ENCODE data around the gene SPCS1.

- no peak for TF ChIP-seq CTCF (IDR thresholded peaks at IDR 0.05 in 2 of 3, conservative IDR thresholded peaks at IDR 0.05 in 1 of 3; ENCODE audit: borderline replicate concordance in 1 of 3, insufficient read depth in 1 of 3, low read depth in 2 of 3, low read length in 2 of 3)
- no peak for TF ChIP-seq EZH2 (IDR thresholded peaks at IDR 0.05)
- no peak for TF ChIP-seq POLR2A (IDR thresholded peaks at IDR 0.05; ENCODE audit: borderline replicate concordance, extremely low read depth, insufficient read depth, insufficient read length)
- no peak for TF ChIP-seq ZBTB33 (IDR thresholded peaks at IDR 0.05; ENCODE audit: extremely low read depth, insufficient replicate concordance, low read length)
- no peak for TF ChIP-seq CEBPB (IDR thresholded peaks at IDR 0.05; ENCODE audit: low read depth)
- no peak for TF ChIP-seq EZH2phosphoT487 (IDR thresholded peaks at IDR 0.05; ENCODE audit: borderline replicate concordance)
- no peak for TF ChIP-seq SRF (IDR thresholded peaks at IDR 0.05; ENCODE audit: low read depth)
- no peak for TF ChIP-seq TCF7L2 (IDR thresholded peaks at IDR 0.05; ENCODE audit: borderline replicate concordance, extremely low read depth, insufficient read depth, insufficient read length)
- TF ChIP-seq YY1 (IDR thresholded peaks at IDR 0.05; ENCODE audit: extremely low read depth, insufficient replicate concordance, low read depth, low read length) = no peak
- no peak for TF ChIP-seq RAD21 (IDR thresholded peaks at IDR 0.05; ENCODE audit: low read depth)
- no peak for TF ChIP-seq EGR1 (IDR thresholded peaks at IDR 0.05; ENCODE audit: low read depth)
Measured at GRCh38 chr3:52694528-52695189, 11.2 kb upstream of the SPCS1 start.
